Measurements from ENCODE around the gene CENPV.
A peak's percentile ranks its signal among the peaks of the same experiment; 100 is the strongest.
"Not testable (repeated sequence)": the region's sequence is repeated elsewhere in the genome, so short reads cannot be mapped to it uniquely, and the experiment has no call there.

CENPV gene

GRCh38 chr17:16353317-16354174 is at the start of gene CENPV:
CENPV (minus strand) TSS chr17:16353469; CDS start chr17:16353436, 33 bp downstream.
- H3K4me1 ChIP-seq (ENCODE audit: control insufficient read depth, insufficient read depth, low read length), result no peaks in the 10 kb centered on the region
- H3K27ac ChIP-seq (ENCODE audit: low read depth, low read length), result no peak within 1 kb of the TSS
- peaks cover 2% of the 10 kb centered on the region for H3K36me3 ChIP-seq (ENCODE audit: control insufficient read depth, insufficient read depth, low read length)
- H3K27me3 ChIP-seq (ENCODE audit: control insufficient read depth, insufficient read depth, low read length), result no peaks in the 10 kb centered on the region
- peak within 1 kb of the TSS; percentile 79 for H3K4me3 ChIP-seq (ENCODE audit: low read length)
- H3K9ac ChIP-seq (ENCODE audit: low read length), result no peak within 1 kb of the TSS

- H3K36me3 ChIP-seq (ENCODE audit: control insufficient read depth, insufficient read depth, low read length), result no peaks in the 10 kb centered on the region
- no peak overlapping the region for H3K4me3 ChIP-seq (ENCODE audit: low read length)
- H3K4me1 ChIP-seq (ENCODE audit: control insufficient read depth, insufficient read depth, low read length), result no peaks in the 10 kb centered on the region
- H3K27me3 ChIP-seq (ENCODE audit: control insufficient read depth, insufficient read depth, low read length), result no peaks in the 10 kb centered on the region
- H3K27ac ChIP-seq (ENCODE audit: low read depth, low read length), result no peak overlapping the region
- H3K9ac ChIP-seq (ENCODE audit: low read length), result no peak overlapping the region
Measured at GRCh38 chr17:16398270-16399267, 45.3 kb upstream of the CENPV start.

- H3K27me3 ChIP-seq (ENCODE audit: control insufficient read depth, insufficient read depth, low read length), result not testable (repeated sequence)
Measured at GRCh38 chr17:16396693-16397092, 43.4 kb upstream of the CENPV start.

GRCh38 chr17:16395887-16396286 is 42.6 kb upstream of the CENPV start:
- H3K27me3 ChIP-seq (ENCODE audit: control insufficient read depth, insufficient read depth, low read length); H3K4me1 ChIP-seq (ENCODE audit: control insufficient read depth, insufficient read depth, low read length); H3K36me3 ChIP-seq (ENCODE audit: control insufficient read depth, insufficient read depth, low read length); H3K9ac ChIP-seq (ENCODE audit: low read length); H3K27ac ChIP-seq (ENCODE audit: low read depth, low read length); H3K4me3 ChIP-seq (ENCODE audit: low read length): not testable (repeated sequence)

More at GRCh38 chr17:16396693-16397092, 43.4 kb upstream of the CENPV start:
- H3K4me1 ChIP-seq (ENCODE audit: control insufficient read depth, insufficient read depth, low read length); H3K36me3 ChIP-seq (ENCODE audit: control insufficient read depth, insufficient read depth, low read length); H3K4me3 ChIP-seq (ENCODE audit: low read length); H3K9ac ChIP-seq (ENCODE audit: low read length); H3K27ac ChIP-seq (ENCODE audit: low read depth, low read length): not testable (repeated sequence)

DNA sequence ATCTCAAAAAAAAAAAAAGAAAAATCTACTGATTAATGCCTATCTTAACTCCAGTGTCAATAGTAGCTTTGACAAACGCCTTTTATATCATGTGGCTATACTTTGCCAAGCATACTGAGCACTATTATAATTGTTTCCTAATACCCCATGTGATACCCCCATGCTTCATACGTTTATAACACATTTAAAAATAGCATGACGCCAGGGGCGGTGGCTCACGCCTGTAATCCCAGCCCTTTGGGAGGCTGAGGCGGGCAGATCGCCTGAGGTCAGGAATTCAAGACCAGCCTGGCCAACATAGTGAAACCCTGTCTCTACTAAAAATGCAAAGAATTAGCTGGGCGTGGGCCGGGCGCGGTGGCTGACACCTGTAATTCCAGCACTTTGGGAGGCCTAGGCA is 39.2 kb upstream of the CENPV start:
- not testable (repeated sequence) for H3K4me3 ChIP-seq (ENCODE audit: low read length); H3K27me3 ChIP-seq (ENCODE audit: control insufficient read depth, insufficient read depth, low read length); H3K36me3 ChIP-seq (ENCODE audit: control insufficient read depth, insufficient read depth, low read length); H3K9ac ChIP-seq (ENCODE audit: low read length); H3K27ac ChIP-seq (ENCODE audit: low read depth, low read length); H3K4me1 ChIP-seq (ENCODE audit: control insufficient read depth, insufficient read depth, low read length)

GRCh38 chr17:16391451-16391850 is 38.2 kb upstream of the CENPV start:
- no peak overlapping the region for H3K4me3 ChIP-seq (ENCODE audit: low read length)
- no peak overlapping the region for H3K27ac ChIP-seq (ENCODE audit: low read depth, low read length)
- no peaks in the 10 kb centered on the region for H3K4me1 ChIP-seq (ENCODE audit: control insufficient read depth, insufficient read depth, low read length)
- H3K9ac ChIP-seq (ENCODE audit: low read length), result no peak overlapping the region
- H3K27me3 ChIP-seq (ENCODE audit: control insufficient read depth, insufficient read depth, low read length), result no peaks in the 10 kb centered on the region
- no peaks in the 10 kb centered on the region for H3K36me3 ChIP-seq (ENCODE audit: control insufficient read depth, insufficient read depth, low read length)

- not testable (repeated sequence) for H3K27ac ChIP-seq (ENCODE audit: low read depth, low read length); H3K4me1 ChIP-seq (ENCODE audit: control insufficient read depth, insufficient read depth, low read length); H3K9ac ChIP-seq (ENCODE audit: low read length); H3K36me3 ChIP-seq (ENCODE audit: control insufficient read depth, insufficient read depth, low read length); H3K4me3 ChIP-seq (ENCODE audit: low read length); H3K27me3 ChIP-seq (ENCODE audit: control insufficient read depth, insufficient read depth, low read length)
Measured at GRCh38 chr17:16386126-16386507, 32.8 kb upstream of the CENPV start.

DNA sequence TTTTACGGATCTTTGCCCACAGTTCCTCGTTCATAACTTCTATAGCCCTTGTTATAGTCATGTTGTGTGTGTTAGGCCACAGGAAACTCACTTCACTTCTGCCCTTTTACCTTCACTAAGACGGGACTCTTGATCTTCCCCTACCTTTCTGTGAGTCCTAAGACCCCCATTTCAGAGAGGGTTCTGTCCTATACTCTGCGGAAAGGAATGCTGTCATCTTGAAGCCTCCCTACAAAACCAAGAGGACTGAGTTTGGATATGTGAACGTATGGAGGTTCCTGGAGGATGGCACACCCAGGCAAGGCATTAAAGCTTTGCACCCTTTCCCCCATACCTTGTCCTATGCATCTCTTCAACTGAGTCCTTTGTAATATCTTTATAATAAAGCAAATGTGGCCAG is 31.3 kb upstream of the CENPV start:
- Histone ChIP-seq H3K36me3 (ENCODE audit: control insufficient read depth, insufficient read depth, low read length) (peaks cover 7% of the 10 kb centered on the region), H3K4me3 (ENCODE audit: low read length) (no peak overlapping the region), H3K4me1 (ENCODE audit: control insufficient read depth, insufficient read depth, low read length) (peaks cover 5% of the 10 kb centered on the region), H3K27me3 (ENCODE audit: control insufficient read depth, insufficient read depth, low read length) (no peaks in the 10 kb centered on the region), H3K9ac (ENCODE audit: low read length) (no peak overlapping the region), H3K27ac (ENCODE audit: low read depth, low read length) (no peak overlapping the region)

GRCh38 chr17:16383772-16384287 is 30.6 kb upstream of the CENPV start:
- no peak overlapping the region for H3K27ac ChIP-seq (ENCODE audit: low read depth, low read length)
- no peak overlapping the region for H3K9ac ChIP-seq (ENCODE audit: low read length)
- H3K4me3 ChIP-seq (ENCODE audit: low read length), result no peak overlapping the region
- no peaks in the 10 kb centered on the region for H3K27me3 ChIP-seq (ENCODE audit: control insufficient read depth, insufficient read depth, low read length)
- peaks cover 5% of the 10 kb centered on the region for H3K4me1 ChIP-seq (ENCODE audit: control insufficient read depth, insufficient read depth, low read length)
- H3K36me3 ChIP-seq (ENCODE audit: control insufficient read depth, insufficient read depth, low read length), result peaks cover 7% of the 10 kb centered on the region

GRCh38 chr17:16383216-16383615 is 29.9 kb upstream of the CENPV start:
- no peak overlapping the region for H3K9ac ChIP-seq (ENCODE audit: low read length)
- H3K4me3 ChIP-seq (ENCODE audit: low read length), result no peak overlapping the region
- no peak overlapping the region for H3K27ac ChIP-seq (ENCODE audit: low read depth, low read length)

DNA sequence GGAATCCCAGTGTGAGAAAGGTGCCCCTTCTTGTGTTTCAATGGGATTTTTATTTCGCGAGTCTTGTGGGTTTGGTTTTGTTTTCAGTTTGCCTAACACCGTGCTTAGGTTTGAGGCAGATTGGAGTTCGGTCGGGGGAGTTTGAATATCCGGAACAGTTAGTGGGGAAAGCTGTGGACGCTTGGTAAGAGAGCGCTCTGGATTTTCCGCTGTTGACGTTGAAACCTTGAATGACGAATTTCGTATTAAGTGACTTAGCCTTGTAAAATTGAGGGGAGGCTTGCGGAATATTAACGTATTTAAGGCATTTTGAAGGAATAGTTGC is 28.2 kb upstream of the CENPV start:
- H3K4me1 ChIP-seq (ENCODE audit: control insufficient read depth, insufficient read depth, low read length), result peaks cover 5% of the 10 kb centered on the region
- peaks cover 7% of the 10 kb centered on the region for H3K36me3 ChIP-seq (ENCODE audit: control insufficient read depth, insufficient read depth, low read length)
- peak overlapping the region; percentile 87 for H3K27ac ChIP-seq (ENCODE audit: low read depth, low read length)
- no peaks in the 10 kb centered on the region for H3K27me3 ChIP-seq (ENCODE audit: control insufficient read depth, insufficient read depth, low read length)
- peak overlapping the region; percentile 88 for H3K4me3 ChIP-seq (ENCODE audit: low read length)
- H3K9ac ChIP-seq (ENCODE audit: low read length), result peak overlapping the region; percentile 96

More at GRCh38 chr17:16383216-16383615, 29.9 kb upstream of the CENPV start:
- Histone ChIP-seq H3K27me3 (ENCODE audit: control insufficient read depth, insufficient read depth, low read length) (no peaks in the 10 kb centered on the region), H3K36me3 (ENCODE audit: control insufficient read depth, insufficient read depth, low read length) (peaks cover 7% of the 10 kb centered on the region), H3K4me1 (ENCODE audit: control insufficient read depth, insufficient read depth, low read length) (peaks cover 5% of the 10 kb centered on the region)
